Epithelial cell of esophagus (primary cell): ENCODE measurements around the gene EVA1C.
"Not testable (repeated sequence)": the region's sequence is repeated elsewhere in the genome, so short reads cannot be mapped to it uniquely, and the experiment has no call there.

Experiments
- DNase-seq: peaks from one replicate; pipeline ENCODE4 v3.0.0; 2010; ENCODE audit warnings: low read depth
- H3K4me3 ChIP-seq: 2 replicates; pipeline ENCODE4 v1.5.1; 2011; ENCODE audit warnings: mild to moderate bottlenecking, low read length, control low read depth
- TF ChIP-seq, protein P1 (sequence below): IDR thresholded peaks from 2 replicates; pipeline ENCODE4 v1.5.1; 2011; ENCODE audit warnings: low read depth, mild to moderate bottlenecking, low read length, control low read depth, inconsistent platforms; ENCODE audit not compliant: insufficient read depth; ENCODE audit errors: missing control alignments

EVA1C gene

DNA sequence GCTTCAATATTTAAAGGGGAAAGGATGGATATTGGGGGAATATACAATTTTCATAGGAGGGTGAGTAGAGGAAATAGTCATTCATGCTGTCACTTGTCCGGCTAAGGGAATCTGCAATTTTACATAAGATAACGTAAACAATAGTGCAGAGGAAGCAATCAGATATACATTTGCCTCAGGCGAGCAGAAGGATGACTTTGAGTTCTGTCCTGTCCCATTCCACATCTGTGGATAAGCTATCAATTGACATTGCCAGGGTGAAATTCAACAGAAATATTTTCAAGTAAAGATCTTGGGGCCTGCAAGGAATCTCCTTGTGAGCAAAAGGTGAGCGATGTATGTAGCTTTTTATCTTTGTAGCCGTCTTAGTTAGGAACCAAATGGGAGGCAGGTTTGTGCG is 32.6 kb downstream of the EVA1C start:
- no peak for DNase-seq
- H3K4me3 ChIP-seq: no peak overlapping the region
- TF ChIP-seq, protein P1, sequence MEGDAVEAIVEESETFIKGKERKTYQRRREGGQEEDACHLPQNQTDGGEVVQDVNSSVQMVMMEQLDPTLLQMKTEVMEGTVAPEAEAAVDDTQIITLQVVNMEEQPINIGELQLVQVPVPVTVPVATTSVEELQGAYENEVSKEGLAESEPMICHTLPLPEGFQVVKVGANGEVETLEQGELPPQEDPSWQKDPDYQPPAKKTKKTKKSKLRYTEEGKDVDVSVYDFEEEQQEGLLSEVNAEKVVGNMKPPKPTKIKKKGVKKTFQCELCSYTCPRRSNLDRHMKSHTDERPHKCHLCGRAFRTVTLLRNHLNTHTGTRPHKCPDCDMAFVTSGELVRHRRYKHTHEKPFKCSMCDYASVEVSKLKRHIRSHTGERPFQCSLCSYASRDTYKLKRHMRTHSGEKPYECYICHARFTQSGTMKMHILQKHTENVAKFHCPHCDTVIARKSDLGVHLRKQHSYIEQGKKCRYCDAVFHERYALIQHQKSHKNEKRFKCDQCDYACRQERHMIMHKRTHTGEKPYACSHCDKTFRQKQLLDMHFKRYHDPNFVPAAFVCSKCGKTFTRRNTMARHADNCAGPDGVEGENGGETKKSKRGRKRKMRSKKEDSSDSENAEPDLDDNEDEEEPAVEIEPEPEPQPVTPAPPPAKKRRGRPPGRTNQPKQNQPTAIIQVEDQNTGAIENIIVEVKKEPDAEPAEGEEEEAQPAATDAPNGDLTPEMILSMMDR: no peak

DNA sequence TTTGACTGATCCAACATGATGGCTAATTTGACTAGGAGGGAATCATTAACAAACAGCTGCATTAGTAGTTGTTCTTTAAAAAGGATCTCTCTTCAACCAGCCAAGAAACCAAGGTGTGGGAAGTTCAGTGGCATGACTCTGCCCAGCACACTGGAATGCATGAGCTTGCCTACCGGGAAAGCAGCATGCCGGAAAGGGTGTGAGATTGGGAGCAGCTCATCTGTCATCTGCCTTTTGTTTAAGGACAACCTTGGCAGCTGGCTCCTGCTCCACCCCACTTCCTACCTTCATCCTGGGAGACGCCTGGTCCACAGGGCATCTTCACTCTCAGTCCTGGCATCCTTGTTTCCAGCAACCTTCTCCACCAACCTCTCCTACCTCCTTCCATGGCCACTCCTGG is 33.9 kb downstream of the EVA1C start:
- not testable (repeated sequence) for H3K4me3 ChIP-seq
- DNase-seq: peak; percentile 67

DNA sequence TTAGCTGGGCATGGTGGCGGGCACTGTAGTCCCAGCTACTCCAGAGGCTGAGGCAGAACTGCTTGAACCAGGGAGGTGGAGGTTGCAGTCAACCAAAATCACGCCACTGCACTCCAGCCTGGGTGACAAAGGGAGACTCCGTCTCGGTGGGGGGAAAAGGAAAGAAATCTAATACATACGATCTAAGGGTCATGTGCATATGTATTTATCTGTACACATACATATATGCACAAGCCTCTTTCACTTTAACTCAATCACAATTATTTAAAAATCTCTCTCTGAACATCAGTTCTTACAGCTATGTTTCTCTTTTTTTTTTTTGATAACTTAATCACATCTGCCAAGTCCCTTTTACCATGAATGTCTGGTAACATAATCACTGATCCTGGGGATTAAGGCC is 34.7 kb downstream of the EVA1C start:
- TF ChIP-seq, protein P1: no peak
- DNase-seq: no peak
- H3K4me3 ChIP-seq: no peak overlapping the region

DNA sequence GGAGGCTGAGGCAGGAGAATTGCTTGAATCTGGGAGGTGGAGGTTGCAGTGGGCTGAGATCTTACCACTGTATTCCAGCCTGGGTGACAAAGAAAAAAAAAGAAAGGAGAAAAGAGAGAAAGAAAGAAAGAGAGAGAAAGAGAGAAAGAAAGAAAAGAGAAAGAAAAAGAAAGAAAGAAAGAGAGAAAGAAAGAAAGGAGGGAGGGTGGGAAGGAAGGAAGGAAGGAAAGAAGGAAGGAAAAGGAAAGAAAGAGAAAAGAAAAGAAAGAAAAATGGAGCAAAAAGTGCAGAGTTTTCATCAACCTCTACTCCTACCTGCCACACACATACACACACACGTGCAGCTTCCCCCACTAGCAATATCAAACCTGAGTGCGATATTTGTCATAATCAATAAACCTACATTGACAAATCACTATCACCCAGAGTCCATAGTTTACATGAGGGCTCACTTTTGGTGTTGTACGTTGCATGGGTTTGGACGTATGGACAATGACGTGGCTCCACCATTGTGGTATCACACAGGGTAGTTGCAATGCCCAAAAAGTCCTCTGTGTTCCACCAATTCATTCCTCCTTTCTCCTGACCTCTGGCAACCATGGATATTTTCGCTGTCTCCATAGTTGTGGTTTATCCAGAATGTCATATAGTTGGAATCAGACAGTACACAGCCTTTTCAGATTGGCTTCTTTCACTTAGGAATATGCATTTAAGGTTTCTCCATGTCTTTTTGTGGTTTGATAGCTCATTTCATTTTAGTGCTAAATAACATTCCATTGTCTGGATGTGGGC is 36.5 kb downstream of the EVA1C start:
- TF ChIP-seq, protein P1: no peak
- no peak overlapping the region for H3K4me3 ChIP-seq
- no peak for DNase-seq

GRCh38 chr21:32450881-32451701 is 38.6 kb downstream of the EVA1C start:
- H3K4me3 ChIP-seq: not testable (repeated sequence)
- DNase-seq: peak; percentile 73

DNA sequence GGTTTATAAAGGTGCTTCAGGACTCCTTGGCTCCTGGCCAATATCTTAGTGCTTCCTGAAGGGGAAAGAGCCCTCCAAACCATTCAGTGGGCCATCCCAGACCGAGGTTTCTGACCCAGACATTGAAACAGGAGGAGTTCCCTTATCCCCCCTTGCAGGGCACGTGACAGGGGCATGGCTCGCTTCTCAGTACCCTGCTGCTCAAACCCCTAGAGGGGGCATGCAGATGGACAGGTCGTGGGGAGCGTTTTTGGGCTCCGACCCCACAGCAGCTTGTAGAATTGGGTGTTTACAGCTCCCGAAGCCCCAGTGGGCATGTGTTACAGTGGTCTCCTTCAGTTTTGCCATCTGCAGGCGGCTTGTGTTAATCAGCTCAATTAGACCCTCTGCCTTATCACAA is 39.7 kb downstream of the EVA1C start:
- DNase-seq, H3K4me3 ChIP-seq: not testable (repeated sequence)

DNA sequence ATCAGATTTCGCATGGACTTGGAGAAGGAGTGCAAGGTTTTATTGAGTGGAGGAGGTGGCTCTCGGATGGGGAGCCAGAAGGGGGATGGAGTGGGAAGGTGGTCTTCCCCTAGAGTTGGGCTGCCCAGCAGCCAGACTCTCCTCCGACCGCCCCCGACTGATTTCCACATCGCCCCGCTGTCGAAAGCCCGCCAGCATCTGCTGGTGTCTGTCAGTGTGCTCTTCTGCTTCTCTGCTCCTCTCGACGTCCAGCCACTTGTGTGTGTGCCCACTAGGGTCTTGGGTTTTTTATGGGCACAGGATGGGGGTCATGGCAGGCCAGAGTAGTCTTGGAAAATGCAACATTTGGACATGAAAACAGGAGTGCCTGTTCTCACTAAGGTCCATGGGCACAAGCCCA is 40.1 kb downstream of the EVA1C start:
- no peak for DNase-seq
- H3K4me3 ChIP-seq: no peak overlapping the region
- TF ChIP-seq, protein P1: no peak

GRCh38 chr21:32455548-32455947 is 43.0 kb downstream of the EVA1C start:
- H3K4me3 ChIP-seq: no peak overlapping the region
- DNase-seq: no peak
- TF ChIP-seq, protein P1: no peak
